GM18526 (cell line): ENCODE measurements around the gene STEAP3.
A peak's percentile ranks its signal among the peaks of the same experiment; 100 is the strongest.

Experiments
- POLR2A ChIP-seq: IDR thresholded peaks from 3 replicates; pipeline ENCODE4 v1.6.1; 2011; ENCODE audit not compliant: insufficient read length; ENCODE audit errors: extremely low read depth

STEAP3 gene, protein sequence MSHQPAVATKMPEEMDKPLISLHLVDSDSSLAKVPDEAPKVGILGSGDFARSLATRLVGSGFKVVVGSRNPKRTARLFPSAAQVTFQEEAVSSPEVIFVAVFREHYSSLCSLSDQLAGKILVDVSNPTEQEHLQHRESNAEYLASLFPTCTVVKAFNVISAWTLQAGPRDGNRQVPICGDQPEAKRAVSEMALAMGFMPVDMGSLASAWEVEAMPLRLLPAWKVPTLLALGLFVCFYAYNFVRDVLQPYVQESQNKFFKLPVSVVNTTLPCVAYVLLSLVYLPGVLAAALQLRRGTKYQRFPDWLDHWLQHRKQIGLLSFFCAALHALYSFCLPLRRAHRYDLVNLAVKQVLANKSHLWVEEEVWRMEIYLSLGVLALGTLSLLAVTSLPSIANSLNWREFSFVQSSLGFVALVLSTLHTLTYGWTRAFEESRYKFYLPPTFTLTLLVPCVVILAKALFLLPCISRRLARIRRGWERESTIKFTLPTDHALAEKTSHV

DNA sequence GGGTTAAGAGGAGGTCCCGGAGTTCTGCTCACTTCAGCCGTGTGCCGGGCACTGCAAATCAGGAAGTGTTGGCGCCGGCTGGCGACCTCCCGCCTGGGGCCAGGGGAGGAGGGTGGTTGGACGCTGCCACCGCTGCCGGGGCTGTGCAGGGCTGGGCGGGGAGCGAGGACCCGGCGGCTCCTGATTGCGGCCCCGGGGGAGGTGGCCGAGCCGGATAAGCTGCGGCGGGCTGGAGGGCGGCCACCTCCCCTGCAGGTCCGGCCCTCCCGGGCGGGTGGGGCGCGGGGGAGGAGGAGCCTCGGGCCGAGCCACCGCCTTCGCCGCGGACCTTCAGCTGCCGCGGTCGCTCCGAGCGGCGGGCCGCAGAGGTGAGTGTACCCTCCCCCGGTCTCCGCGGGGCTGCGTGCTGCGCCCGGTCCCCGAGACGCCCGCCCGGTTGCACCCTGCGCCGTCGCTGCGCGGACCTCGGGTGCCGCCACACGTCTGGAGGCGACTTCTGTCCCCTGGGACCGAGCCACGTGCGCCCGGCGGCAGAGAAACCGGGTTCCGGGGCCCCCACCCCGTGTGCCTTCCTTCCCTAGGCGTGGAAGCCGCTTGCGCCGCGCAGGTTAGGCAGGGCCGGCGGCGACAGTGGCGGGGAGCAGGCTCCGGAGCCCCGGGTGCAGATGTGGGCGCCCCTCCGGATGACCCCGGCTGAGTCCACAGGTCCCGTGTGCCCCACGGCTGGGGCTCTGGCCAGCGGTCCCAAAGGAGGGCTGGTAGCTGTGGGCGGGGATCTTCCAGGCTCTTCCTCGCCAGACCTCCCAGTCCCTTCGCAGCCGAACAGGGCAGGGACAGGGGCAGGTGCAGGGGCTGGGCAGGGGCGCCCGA lies at the start of gene STEAP3:
TSS of gene STEAP3 (plus strand) at position 314 of the 870 bp plus-strand sequence. CDS start 7,179 bp downstream, outside the sequence.
- peak; percentile 51 for TF ChIP-seq POLR2A

DNA sequence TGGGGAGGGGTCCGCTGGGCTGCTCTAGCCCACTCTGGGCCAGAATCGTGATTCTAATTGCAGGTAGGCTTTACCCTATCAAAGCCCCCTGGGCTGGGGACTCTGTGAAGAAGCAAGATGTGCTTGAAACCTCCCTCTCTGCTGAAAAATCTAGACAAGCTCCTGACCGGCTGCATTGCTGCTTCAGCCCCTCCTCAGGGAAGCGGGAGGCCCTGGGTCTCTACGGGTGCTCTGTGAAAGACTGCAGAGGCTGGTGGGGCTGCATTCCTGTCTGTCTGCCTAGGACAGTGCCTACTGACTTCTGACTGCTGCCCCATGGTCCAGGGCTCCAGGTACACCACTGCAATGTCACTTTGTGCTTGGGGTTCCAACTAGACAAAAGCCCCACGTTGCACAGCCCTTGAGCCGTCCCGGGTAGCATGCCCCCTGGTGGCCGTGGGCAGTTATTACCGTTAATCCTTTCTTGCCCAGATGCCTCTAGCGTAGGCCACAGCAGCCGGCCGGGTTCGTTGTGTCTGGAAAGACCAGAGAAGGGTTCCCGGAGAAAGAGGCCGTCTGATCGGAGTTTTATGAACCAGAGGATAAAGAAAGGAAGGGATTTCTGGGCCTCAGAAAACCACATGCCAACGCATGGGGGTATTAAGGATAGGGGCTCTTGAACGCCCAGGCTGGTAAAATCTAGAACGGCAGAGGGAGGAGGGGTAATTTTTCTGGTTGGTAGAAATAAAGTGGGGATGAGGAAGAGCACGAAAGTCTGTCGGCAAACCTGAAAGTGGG lies 49.2 kb upstream of the STEAP3 start:
- no peak for TF ChIP-seq POLR2A

DNA sequence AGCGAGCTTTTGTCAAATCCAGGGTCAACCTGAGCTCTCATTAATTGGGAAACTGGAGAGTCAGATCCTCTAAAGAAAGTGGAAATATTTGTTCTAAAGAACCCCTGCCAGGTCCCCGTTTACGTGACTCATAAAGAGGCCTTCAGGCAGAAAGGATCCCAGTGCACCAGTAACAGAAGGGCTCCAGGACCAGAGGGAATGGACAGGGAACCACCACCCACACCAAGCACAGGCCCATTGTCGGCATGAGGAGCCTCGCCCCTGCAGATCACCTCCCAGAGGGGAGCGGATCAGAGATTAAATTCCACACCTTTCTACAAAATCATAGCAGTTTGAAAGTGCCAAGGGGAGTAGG lies 48.7 kb upstream of the STEAP3 start:
- no peak for TF ChIP-seq POLR2A

DNA sequence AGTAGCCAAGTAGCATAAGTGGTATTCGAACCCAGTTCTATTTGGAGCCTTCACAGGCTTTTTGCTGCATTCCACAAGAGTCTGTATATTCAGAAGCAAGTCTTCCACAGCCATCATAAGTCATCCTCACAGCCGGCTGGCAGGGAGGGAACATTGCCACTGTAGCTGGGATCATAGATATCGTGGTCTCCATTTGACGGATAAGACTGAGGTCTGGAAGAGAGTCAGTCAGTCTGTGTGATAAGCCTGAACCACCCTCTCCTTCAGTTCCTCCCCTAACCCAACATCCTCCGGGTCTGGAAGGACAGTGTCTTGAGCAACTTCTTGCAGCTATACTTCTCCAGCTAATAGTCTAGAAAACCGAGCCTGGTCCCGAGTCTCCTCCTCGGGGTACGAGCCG lies 48.1 kb upstream of the STEAP3 start:
- no peak for TF ChIP-seq POLR2A

DNA sequence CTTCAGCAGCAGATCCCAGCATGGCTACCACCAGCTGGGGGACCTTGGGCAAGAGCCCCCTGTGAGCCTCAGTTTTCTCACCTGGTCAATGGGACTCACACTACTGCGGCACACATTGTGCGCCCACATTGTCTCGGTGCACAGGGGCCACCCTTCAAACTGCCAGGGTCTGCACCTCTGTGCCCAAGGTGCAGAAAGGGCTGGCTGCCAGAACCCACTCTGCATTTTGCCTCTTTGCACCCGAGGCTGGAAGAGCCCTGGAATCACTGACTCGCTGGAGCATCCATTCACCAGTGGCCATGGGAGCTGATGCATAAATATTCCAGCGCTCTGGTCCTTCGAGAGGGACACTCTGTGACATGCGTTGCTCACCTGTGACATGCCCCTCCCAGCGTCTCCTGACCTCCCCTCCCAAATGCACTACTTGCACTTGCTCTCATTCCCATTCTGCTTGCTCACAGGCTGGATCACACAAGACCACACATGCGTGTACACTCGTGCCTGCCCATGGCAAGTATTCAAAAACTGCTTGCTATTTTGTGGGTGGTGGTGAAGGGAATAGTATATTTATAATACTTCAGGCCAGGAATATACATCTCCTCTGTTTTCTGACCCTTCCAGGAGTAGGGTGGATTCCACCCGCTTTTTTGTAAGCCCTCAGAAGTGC lies 46.3 kb upstream of the STEAP3 start:
- no peak for TF ChIP-seq POLR2A

DNA sequence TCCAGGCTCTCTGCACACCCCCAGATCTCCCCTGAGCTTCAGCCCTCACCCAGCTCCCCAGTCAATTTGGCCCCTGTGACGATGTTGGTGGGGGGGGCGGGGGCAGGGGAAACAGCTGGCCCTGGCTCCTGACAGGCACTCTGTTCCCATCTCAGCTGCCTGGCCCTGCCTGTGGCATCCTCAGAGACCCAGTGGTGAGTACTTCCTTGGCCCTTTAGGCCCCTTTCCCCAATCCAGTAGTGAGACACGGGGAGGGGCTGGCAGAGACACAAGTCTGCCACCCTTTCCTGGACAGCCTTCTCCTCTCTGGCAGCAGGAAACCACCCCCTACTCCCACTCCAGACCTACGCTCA lies 45.8 kb upstream of the STEAP3 start:
- TF ChIP-seq POLR2A, result no peak

DNA sequence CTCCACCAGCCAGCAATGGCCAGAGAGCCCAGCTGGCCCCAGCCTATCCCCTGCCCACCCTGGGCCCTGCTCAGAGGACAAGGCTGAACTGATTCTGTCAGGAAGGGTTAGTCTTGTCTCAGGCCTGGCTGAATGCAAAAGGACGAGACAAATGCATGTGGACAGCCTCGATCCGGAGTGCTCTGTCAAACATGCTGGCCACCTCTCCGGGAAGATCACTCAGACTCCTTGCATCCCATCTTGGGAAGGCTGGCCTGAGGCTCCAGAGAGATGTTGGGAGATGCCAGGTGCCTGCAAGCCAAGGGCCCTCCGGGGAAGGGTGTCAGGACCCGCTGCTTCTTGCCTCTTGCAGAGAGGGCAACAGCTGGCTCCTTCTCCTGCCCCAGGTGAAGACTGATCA lies 44.9 kb upstream of the STEAP3 start:
- TF ChIP-seq POLR2A, result no peak

DNA sequence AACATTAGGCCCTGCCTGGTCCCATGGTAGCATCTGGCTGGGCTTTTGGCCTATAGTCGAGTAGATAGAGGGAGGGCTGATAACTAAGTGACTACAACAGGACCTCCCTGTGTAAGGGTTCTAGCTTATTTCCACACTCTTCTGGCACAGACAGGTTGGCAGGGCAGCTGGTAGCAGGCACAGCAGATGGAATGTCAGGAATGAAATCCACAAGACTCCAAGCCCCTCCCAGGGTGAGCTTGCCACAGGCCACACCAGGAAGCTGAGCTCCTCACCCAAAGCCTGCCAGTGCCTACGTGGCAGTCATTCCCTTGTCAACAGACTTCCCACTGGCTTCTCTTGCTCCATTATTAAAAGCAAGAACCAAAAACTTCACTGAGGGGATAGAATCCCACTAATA lies 44.4 kb upstream of the STEAP3 start:
- no peak for TF ChIP-seq POLR2A

DNA sequence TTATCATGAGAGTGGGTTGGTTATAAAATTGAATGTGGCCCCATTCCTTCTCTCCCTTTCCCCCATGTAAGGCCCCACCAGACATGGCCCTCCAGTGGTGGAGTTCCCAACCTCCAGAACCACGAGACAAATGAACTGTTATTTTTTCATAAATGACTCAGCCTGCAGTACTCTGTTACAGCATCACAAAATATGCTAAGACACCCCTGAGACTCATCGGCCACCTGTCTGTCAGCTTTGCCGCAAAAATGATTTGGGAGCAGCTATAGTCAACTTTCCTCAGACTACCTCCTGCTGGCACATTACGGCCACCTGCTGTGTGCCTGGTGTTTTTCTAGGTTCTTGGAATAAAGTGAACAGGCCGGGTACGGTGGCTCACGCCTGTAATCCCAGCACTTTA lies 43.6 kb upstream of the STEAP3 start:
- TF ChIP-seq POLR2A, result no peak

DNA sequence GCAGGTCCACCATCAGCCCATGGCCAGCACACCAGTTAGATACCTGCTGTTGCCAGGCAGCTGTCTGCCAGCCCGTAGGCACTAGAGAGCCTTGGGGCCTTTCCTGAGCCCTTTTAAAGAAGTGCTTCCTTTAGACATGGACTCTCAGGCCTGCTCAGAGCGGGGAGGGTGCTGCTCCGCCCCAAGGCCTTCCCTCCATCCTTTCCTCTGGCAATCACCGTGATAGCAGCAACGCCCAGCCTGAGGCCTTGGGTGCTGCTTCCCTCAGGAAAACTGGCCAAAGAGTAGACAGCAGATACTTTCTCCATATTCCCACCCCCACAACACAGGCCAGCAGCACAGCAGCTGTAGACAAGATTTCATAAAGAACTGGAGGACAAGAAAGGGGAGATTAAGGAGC lies 42.7 kb upstream of the STEAP3 start:
- no peak for TF ChIP-seq POLR2A

DNA sequence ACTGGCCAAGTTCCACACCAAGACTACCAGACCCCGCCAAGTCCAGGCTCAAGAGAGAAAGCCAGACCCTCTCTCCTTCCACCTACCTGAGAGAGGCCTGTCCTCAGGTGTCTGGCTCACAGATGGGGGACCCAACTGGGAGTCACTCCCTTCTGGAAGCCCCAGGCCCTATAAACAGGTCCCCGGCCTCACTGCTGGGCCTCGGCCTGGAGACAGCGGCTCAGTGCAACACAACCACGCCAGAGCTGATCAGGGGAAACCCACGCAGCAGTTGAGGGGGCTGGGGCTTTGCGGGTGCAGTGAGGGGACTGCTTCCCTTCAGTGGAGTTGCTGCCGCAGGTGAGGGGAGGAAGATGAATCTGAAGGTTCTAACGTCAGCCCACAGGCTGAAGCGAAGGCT lies 42.2 kb upstream of the STEAP3 start:
- no peak for TF ChIP-seq POLR2A

DNA sequence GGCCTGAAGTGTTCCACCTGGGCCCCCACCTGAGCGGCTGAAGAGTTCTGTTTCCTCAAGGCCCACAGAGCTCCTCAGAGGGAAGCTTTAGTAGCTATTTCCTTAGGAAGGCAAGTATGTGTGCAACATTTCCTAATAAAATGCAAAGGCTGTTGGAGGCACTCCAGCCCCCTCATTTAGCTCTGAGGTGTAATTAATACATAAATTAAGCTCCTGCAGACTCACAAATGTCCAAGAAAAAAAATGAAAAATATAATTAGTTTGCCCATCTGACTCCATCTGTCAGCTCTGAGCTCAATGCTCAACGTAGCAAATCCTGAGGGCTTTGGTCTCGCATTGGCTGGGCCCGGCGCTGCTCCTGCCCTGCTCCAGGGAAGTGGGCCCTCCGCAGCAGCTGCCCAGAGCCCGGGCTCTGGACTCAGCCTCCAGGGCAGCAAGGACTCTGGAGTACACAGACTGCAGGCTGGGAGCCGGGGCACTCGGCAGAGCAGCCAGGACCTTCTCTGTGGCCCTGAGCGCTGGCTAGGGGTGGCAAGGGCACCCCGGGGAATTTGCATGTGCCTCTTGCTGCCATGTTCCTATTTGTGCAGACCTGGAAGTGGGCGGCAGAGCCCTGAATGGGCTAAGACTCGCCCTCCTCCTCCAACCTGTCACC lies 41.7 kb upstream of the STEAP3 start:
- no peak for TF ChIP-seq POLR2A

DNA sequence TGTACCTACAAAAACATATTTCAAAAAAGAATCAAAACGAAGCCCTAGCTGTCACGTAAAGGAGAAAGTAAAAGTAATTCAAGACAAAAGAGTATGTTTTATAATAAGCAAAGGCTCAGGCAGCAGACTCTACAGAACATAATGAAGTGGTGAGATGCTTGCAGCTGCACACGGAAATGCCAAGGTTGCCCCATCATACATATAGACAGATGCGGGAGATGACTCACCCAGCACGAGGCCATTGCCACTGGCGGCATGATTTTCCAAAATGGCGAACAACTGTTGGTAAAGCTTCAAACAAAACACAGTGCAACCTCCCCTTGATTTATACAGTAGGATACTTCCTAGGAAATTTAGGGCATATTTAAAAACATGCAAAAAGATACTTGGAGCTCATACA lies 39.1 kb upstream of the STEAP3 start:
- TF ChIP-seq POLR2A, result no peak

DNA sequence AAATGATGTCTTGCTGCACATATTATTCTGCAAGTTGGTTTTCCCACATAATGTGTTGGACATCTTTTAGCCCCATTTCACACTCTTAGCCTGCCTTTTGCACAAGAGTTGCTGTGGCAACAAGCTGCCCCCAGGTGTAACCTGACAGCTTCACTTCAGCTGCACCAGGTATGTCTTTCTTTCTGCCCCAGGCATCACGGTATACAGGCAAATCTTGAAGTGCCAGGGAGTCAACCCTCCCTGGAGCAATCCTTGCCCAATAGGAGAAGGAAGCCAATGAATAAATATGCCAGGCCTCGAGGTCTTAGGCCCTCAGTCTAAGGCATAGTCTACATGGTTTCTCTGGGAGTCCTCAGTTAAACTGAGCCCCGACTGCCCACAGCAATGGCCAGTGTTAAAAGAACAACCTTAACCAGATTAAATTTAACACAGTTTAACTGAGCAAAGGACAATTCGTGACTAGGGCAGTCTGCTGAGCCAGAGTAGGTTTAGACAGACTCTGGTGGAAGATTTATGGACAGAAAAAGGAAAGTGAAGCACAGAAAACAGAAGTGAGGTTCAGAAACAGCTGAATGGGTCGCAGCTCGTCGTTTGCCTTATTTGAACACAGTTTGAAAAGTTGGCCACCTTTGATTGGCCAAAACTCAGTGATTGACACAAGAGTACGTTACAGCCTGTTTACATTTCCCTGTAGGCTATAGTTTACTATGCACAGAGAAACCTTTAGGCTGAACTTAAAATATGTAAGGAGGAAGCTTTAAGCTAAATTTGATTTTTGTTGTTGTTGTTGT lies 33.1 kb upstream of the STEAP3 start:
- no peak for TF ChIP-seq POLR2A

DNA sequence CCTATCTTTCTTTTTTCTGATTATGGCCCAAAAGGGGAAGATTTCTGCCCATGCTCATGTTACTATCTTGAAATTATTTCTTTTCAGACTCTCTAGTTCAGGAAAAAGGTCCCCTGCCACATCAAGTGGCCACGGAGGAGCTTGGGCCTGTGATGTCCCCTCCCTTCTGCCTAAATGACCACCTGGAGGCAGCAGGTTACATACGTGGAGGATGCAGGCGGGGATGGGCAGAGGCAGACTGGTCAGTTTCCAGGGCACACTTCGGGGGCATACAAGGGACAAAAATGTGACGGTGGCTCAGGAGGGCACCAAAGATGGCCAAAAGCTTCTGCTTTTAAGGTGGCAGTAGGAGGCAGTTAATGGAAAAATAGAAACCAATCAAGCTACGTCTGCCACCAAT lies 30.7 kb upstream of the STEAP3 start:
- no peak for TF ChIP-seq POLR2A
